DMS53 treated with DMSO at 0.1 percent for 48 hours (cell line): Measurements from ENCODE around the gene CA7.
A peak's percentile ranks its signal among the peaks of the same experiment; 100 is the strongest.

Experiments used
- DNase-seq: peaks from one replicate; lab custom pipeline; 2025; ENCODE audit not compliant: unreplicated experiment; lab: John Stamatoyannopoulos, UW

CA7 gene

GRCh38 chr16:66872943-66873684 is 28.9 kb downstream of the CA7 start:
- DNase-seq: peak; percentile 59

- DNase-seq: no peak
Measured at GRCh38 chr16:66873685-66874055, 29.5 kb downstream of the CA7 start.

GRCh38 chr16:66874079-66874775 is 30.0 kb downstream of the CA7 start:
- no peak for DNase-seq

- DNase-seq: no peak
Measured at GRCh38 chr16:66878067-66878466, 33.9 kb downstream of the CA7 start.

GRCh38 chr16:66880288-66881013 is 36.2 kb downstream of the CA7 start, which contains the start of gene PDP2:
Gene PDP2, plus strand, starts transcription at chr16:66880515. Its CDS starts 3,770 bp downstream, at chr16:66884285.
- DNase-seq: peak; percentile 69

- no peak for DNase-seq
Measured at GRCh38 chr16:66881014-66881417, 36.8 kb downstream of the CA7 start.

GRCh38 chr16:66881560-66881959 is 37.3 kb downstream of the CA7 start:
- DNase-seq: no peak

- DNase-seq: no peak
Measured at GRCh38 chr16:66881964-66882508, 37.8 kb downstream of the CA7 start.

GRCh38 chr16:66882702-66883101 is 38.5 kb downstream of the CA7 start:
- DNase-seq: no peak

GRCh38 chr16:66885491-66885890 is 41.3 kb downstream of the CA7 start:
- no peak for DNase-seq

GRCh38 chr16:66886321-66886720 is 42.1 kb downstream of the CA7 start:
- DNase-seq: no peak

- no peak for DNase-seq
Measured at GRCh38 chr16:66886914-66887313, 42.7 kb downstream of the CA7 start.

GRCh38 chr16:66888647-66889615 is 44.7 kb downstream of the CA7 start:
- no peak for DNase-seq

- DNase-seq: no peak
Measured at GRCh38 chr16:66889622-66890021, 45.4 kb downstream of the CA7 start.

- no peak for DNase-seq
Measured at GRCh38 chr16:66890799-66891198, 46.6 kb downstream of the CA7 start.

- no peak for DNase-seq
Measured at GRCh38 chr16:66891360-66891759, 47.1 kb downstream of the CA7 start.

GRCh38 chr16:66891797-66892196 is 47.6 kb downstream of the CA7 start:
- DNase-seq: no peak

- DNase-seq: no peak
Measured at GRCh38 chr16:66894055-66894454, 49.8 kb downstream of the CA7 start.

- peak; percentile 35 for DNase-seq
Measured at GRCh38 chr16:66894948-66895688, 50.9 kb downstream of the CA7 start.

GRCh38 chr16:66895689-66895979 is 51.4 kb downstream of the CA7 start:
- no peak for DNase-seq
